Keratinocyte (primary cell): ENCODE measurements around the gene E2F3.

Experiments
- EZH2 ChIP-seq: IDR thresholded peaks from one replicate; pipeline ENCODE4 v1.6.1; 2012; ENCODE audit warnings: inconsistent platforms, mild to moderate bottlenecking, low read length, moderate library complexity
- TF ChIP-seq, protein P1 (sequence below), 3 experiments: IDR thresholded peaks in 1 of 3; conservative IDR thresholded peaks in 1 of 3; optimal IDR thresholded peaks in 1 of 3; 2 replicates in 2 of 3; 3 replicates in 1 of 3; pipeline versions ENCODE3 to v1.5.1; 2011; ENCODE audit warnings: low read length in 3 of 3, mild to moderate bottlenecking in 3 of 3, moderate library complexity in 2 of 3, control low read depth in 1 of 3, inconsistent platforms in 1 of 3; ENCODE audit not compliant: insufficient read depth in 2 of 3; ENCODE audit errors: extremely low read depth in 1 of 3

DNA sequence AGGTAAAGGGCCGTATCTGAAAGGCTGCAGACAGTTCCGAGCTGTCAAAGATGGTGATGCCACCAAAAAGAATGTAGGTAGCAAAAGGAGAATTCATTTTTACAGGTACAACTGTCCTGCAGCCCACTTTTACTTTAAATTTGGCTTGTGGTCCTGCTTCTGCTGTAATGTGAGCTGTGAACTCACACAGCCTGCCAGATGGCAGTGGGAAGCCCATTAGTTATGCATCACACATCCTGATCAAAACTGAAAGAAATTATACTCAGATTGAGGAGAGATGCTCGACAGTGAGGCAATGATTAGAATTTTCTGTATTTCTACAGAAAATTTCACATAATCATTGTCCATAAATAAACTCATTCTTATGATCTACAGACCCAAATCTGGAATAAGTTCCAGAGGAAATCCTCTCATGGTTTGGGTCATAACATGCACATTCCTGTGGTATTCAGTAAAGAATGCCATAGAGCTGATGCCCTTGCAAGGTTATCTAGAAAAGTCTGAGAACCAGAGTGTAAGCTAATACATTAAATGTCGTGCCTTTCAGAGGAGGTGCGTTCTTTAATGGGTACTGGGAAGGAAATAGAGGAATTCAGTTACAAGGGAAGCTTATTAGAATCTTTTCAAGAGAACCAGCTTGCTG lies 23.9 kb upstream of the E2F3 start:
- TF ChIP-seq, protein P1, sequence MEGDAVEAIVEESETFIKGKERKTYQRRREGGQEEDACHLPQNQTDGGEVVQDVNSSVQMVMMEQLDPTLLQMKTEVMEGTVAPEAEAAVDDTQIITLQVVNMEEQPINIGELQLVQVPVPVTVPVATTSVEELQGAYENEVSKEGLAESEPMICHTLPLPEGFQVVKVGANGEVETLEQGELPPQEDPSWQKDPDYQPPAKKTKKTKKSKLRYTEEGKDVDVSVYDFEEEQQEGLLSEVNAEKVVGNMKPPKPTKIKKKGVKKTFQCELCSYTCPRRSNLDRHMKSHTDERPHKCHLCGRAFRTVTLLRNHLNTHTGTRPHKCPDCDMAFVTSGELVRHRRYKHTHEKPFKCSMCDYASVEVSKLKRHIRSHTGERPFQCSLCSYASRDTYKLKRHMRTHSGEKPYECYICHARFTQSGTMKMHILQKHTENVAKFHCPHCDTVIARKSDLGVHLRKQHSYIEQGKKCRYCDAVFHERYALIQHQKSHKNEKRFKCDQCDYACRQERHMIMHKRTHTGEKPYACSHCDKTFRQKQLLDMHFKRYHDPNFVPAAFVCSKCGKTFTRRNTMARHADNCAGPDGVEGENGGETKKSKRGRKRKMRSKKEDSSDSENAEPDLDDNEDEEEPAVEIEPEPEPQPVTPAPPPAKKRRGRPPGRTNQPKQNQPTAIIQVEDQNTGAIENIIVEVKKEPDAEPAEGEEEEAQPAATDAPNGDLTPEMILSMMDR (optimal IDR thresholded peaks at IDR 0.05 in 1 of 3, IDR thresholded peaks at IDR 0.05 in 1 of 3, conservative IDR thresholded peaks at IDR 0.05 in 1 of 3; ENCODE audit: extremely low read depth in 1 of 3, insufficient read depth in 2 of 3, low read length in 3 of 3), result no peak
- TF ChIP-seq EZH2, result no peak
